Raji (cell line): ENCODE measurements around the gene NEURL1B.

ENCODE experiments used
- POLR2A ChIP-seq: IDR thresholded peaks from 2 replicates; pipeline ENCODE4 v1.6.1; 2011; ENCODE audit warnings: low read depth, low read length, control low read depth; ENCODE audit not compliant: insufficient read depth

The NEURL1B gene

GRCh38 chr5:172676914-172677475 lies 35.9 kb downstream of the NEURL1B start:
- no peak for TF ChIP-seq POLR2A

- no peak for TF ChIP-seq POLR2A
Observed at GRCh38 chr5:172678902-172679301, 37.8 kb downstream of the NEURL1B start.

- no peak for TF ChIP-seq POLR2A
Observed at GRCh38 chr5:172679628-172680212, 38.7 kb downstream of the NEURL1B start.

GRCh38 chr5:172680921-172681320 lies 39.9 kb downstream of the NEURL1B start:
- TF ChIP-seq POLR2A = no peak

- TF ChIP-seq POLR2A = no peak
Observed at GRCh38 chr5:172681421-172681820, 40.4 kb downstream of the NEURL1B start.

- TF ChIP-seq POLR2A = no peak
Observed at GRCh38 chr5:172683264-172683644, 42.2 kb downstream of the NEURL1B start.

- TF ChIP-seq POLR2A = no peak
Observed at GRCh38 chr5:172683645-172684471, 42.8 kb downstream of the NEURL1B start.

GRCh38 chr5:172685091-172685490 lies 44.0 kb downstream of the NEURL1B start:
- no peak for TF ChIP-seq POLR2A

- TF ChIP-seq POLR2A = no peak
Observed at GRCh38 chr5:172686111-172686510, 45.0 kb downstream of the NEURL1B start.

GRCh38 chr5:172686539-172687390 lies 45.7 kb downstream of the NEURL1B start:
- TF ChIP-seq POLR2A = no peak

GRCh38 chr5:172687940-172688339 lies 46.9 kb downstream of the NEURL1B start:
- TF ChIP-seq POLR2A = no peak

- no peak for TF ChIP-seq POLR2A
Observed at GRCh38 chr5:172688349-172689217, 47.5 kb downstream of the NEURL1B start.

- no peak for TF ChIP-seq POLR2A
Observed at GRCh38 chr5:172689218-172689572, 48.1 kb downstream of the NEURL1B start.

- no peak for TF ChIP-seq POLR2A
Observed at GRCh38 chr5:172689801-172690200, 48.7 kb downstream of the NEURL1B start.
